Effector CD4-positive, alpha-beta T cell (primary cell): Measurements from ENCODE around the gene STARD13.

ENCODE experiments used
- DNase-seq: peaks from one replicate; pipeline ENCODE4 v3.0.0-alpha.2; 2020

The STARD13 gene

DNA sequence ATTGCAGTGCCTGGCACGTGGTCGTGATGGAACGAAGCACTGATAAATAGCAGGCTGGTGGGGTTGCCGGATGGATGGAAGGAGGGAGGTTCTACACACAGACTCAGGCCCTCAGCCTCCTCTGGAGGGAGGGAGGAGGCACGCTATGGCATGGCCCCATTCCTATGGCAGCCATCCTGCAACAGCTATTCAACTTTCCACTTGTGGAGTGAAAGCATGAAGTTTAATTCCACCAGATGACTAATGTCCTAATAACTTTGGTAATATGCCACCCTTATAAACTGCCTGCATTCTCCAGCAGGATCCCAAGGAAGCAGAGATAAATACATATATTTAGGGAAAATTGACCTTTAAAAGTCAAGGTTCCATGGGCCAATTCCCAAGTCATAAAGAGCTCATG lies 176.9 kb downstream of the STARD13 start:
- no peak for DNase-seq

DNA sequence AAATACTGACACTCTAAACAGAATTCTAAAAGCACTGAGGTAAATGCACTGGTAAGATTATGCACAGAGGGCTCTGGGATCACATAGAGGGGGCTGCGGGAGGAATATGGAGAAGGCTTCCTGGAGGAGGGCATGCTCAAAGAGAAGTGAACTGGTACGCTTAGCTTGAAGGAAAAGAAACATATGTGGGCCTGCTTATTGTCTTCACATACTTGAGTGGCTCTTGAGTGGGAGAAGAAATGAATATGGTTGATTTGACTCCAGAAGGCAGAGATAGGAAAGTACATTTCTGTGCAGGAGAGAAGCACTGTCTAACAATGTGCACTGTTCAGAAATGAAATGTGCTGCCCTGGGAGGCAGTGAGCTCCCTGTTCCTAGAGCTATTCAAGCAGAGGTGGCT lies 178.2 kb downstream of the STARD13 start:
- no peak for DNase-seq

DNA sequence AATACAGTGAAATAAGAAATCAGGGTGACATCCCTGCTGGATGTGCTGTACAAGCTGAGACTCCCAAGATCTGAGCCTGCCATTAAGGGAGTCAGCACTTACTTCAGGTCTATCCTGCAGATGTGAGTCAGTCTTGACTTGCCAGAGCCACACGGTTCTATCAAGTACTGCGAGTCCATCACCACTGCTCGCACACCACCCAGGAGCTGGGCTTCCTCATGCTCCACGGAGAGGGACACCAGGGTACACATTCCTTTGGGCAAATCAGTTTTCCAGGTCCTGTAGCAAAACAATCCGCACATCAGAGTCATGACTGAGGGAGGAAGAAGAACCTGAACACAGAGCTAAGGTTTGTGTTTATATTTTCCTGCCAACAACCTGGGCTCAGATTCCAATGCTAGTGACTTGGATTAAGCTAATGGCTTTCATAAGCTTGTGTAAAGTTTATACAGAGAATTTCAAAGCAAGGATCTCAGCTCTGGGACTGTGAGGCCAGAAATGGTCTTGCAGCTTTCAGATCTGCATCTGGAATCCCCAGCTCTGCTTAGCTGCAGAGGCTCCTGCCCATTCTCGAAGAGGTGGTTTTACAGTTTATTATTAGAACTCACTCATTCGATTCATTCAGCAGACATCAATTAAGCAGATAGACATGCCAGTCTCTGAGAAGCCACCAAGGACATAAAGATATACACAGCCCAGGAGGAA lies 178.7 kb downstream of the STARD13 start:
- no peak for DNase-seq

DNA sequence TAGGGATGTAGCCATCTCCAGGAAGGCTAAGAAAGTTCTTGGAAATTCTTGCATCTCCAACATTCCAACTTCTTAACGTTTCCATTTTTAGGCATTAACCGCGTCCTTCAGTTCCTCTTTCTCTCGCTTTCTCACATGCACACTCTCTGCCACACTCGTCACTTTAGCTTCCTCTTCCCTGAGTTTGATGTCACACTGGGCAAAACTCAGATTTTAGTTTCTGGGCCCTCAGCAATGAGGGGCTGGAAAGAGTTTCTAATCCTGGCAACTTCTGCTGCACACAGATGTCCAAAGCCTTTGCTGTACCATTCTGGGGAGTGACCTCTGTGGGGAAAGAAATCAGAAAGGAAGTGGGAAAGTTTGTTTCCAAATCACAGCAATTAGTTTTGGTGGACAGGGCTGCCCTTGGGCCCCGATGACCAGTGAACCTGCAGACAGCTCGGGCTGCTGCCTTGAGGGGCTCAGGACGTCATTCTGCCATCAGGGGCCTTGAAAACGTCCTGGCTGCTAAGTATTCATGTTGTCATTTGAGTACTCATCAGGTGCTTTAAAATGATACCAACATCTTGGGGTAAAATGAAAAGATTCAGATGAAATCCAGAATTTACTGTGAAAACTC lies 180.1 kb downstream of the STARD13 start:
- no peak for DNase-seq

DNA sequence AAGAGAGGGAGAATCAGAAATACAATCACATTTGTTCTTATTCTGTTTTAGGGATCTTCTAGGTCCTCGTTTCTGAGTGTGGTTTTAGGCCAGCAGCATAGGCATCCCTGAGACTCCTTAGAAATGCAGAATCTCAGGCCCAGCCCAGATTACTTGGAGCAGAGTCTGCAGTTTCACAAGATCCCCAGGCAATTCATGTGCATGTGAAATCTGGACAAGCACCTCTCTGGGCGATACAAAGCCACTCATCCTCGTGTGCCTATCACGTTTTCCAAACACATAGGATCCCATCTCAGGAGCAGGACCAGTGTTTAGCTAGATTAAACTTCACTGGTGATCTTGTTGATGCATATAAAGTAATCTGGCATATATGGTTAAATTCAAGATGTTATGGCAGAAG lies 182.1 kb downstream of the STARD13 start:
- no peak for DNase-seq

DNA sequence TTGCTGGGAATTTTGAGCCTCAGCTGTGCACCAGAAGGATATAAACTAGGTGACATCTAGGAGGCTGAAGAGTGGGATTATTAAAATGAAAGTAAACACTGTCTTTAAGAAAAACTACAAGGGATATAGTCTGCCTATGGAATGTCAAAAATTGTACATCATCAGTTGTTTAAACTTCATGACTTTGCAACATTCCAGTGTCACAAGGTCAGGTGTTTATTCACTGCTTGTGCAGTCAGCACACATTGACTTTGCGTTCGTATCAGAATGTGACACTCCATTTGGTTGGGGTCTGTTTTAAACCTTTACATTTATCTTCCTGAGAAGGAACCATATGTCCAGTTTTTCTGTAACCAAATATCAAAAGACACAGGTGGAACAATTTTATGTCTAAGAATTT lies 183.7 kb downstream of the STARD13 start:
- no peak for DNase-seq

DNA sequence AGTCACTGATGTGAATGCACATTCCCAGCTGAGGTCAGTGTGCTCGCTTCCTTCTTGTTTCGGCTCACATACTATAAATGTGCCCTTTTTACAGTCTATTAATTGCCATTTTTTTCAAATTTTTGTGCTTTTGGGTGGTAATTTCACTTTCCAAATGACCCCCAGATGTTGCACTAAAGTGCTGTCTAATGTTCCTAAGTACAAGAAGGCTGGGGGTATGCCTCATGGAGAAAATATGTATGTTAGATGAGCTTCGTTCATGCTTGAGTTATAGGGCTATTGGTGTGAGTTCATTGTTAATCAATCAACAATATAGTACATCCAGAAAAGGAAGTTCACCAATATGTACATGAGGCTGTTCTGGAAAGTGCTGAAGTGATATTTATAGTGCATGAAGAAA lies 184.7 kb downstream of the STARD13 start:
- DNase-seq, result no peak

DNA sequence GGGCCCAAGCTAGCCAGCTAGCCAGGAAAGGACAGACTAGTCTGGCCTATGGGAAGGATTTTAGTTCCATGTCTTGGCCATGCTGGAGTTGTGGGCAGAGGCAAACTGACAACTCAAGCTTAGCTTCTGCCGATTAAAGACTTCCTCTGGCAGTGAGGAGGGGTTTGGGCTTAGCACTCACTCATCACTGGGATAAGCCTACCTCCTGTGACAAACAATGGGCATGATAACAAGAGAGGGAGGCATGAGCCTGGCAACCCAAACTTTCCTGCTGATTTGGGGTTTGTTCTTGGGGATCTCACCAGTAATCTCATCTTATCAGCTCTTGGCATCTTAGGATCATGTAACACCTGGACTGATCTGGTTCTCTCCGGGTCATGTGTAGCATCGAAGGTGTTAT lies 185.7 kb downstream of the STARD13 start:
- DNase-seq, result no peak

DNA sequence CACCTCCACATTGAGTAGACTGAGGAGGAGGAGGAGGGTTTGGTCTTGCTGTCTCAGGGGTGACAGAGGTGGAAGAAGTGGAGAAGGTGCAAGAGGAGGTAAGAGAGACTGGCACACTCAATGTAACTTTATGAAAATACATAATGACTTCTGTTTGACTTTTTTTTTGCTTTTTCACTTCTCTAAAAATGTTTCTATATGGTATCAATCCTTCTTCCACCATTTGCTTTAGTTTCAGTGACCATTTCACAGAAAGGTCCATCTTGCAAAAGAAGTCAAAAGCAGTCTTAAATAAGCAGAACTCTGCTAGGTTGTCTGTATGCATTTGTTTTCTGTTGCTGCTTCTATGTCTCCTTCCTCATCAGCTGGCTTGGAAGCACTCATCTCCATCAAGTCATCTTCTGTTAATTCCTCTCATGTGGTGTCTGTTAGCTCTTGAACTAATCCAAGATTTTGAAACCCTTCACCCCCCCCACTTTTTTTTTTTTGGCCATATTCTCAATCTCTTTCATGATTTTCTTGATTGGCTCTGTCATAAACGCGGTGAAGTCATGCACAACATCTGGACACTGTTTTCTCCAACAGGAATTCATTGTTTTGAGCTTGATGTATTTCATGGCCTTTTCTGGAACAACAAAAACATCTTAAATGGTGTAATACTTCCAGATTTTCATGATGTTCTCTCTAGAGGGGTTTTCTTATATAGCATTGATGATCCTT lies 188.5 kb downstream of the STARD13 start:
- DNase-seq, result no peak

DNA sequence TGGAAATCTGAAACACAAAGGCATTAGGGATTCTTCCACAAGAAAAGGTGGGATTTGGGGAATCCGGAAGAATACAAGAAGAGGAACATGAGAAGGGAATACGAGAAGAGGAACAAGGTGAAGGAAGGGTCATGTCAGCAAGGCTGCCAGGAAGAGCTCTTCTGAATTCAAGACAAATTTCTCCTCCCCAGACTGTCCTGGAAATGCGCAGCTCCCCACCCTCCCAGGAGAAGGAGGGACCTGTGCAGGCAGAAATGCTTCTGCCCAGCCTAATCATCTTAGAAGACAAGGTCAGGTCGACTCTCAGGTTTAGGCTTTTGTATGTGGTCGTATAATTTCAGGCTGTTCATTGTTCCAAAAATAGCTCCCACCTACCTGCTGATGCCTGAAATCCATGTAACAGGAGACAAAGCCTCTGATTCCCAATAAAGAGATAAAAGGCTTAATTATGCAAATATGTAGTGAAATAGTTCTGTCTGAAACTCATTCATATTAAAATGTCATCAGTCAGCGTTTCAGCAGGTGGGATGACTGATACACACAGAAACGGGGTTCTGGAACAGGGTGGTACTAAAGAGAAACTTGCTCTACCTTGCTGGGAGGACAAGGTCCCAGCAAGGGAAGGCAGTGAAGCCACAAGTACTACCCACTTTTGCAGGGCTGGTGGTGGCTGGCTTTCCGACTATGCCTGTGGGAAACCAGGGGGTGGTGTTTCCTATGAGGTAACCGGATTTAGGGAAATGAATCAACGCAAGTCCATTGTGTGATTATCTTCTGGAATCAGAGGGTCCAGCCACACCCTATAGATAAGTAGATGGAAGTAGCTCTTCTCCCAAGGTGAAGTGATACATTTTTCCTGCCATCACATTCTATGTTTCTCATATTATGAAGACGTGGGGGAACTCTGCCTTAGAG lies 193.2 kb downstream of the STARD13 start:
- no peak for DNase-seq

DNA sequence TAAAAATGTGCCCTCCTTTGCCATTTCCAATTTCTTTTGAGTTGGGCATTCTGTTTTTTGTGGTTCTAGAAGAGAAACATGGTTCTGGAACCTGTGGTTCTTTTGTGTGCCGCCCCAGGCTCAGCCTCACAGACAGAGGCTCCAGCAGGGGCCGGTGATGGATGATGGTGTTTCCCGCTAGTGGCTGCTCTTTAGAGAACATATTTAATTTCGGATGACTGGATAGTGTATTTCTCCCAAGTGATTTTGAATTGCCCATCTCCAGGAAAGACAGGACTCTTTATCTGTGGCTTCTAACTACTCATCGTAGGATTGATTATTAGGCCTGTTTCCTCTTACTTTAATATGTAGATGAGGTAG lies 194.2 kb downstream of the STARD13 start:
- no peak for DNase-seq

DNA sequence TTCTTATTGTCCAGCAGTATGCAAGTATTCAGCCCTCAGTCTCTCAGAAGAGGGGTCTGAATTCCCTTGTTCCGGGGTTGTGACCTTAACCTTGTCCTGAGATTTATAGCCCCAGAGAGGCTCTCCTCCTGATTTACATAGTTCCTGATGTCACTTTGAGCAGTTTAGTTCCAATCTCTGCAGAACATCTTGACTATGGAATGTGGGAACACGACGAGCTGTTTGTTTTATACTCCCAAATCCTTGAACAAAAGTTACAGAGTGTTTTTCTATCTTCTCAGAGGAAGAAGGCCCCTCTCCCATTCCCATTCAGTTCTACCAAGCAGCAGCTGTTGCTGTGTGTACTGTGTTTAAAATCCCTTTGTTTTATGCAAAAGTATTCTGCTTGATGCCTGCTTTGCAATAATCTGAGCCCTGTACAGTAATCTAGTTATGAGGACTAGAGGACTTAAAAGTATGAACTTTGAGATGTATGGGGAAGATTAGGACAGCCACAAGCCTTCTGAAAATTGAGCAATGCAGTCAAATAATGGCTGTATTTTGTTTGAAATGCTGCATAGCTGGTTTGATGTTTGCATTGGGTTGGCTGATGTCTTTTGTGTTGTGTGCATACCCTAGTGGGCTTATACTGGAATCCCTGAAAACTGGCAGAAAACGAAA lies 194.7 kb downstream of the STARD13 start:
- no peak for DNase-seq

DNA sequence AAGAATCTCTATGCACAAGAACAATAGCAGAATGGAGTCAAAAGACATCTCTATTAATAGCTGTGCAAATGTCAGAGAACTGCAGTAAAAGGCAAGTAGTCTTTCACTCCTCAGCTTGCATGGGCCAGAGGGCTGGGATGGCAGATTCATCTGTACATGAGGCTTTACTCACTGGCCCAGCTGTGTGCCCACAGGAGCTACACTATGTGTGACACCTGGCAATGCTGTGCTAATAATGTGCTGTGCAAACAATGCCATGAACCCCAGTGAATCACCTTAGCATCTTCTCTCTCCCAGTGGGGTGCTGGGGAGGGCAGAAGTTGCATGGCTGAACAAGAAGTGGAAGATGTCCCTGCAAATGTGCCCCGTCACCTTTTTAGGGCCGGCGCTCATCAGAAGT lies 196.2 kb downstream of the STARD13 start:
- DNase-seq, result no peak

DNA sequence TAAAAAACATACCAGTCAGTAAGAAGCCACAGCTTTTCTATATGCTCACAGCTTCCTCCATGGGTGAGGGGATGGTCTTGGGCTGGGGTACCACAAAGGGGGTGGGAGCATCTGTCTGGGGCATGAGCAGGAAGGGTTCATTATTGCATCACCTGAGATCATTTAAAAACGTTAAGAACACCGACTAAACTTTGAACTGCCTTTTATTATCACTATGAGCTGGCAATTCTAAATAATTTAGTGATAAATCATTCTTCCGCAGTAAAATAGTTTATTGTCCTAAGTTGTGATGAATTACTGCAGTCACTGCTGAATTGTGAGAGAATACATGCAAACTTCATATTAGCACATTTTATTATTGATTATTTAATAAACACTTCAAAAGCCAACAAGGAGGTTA lies 197.8 kb downstream of the STARD13 start:
- no peak for DNase-seq

DNA sequence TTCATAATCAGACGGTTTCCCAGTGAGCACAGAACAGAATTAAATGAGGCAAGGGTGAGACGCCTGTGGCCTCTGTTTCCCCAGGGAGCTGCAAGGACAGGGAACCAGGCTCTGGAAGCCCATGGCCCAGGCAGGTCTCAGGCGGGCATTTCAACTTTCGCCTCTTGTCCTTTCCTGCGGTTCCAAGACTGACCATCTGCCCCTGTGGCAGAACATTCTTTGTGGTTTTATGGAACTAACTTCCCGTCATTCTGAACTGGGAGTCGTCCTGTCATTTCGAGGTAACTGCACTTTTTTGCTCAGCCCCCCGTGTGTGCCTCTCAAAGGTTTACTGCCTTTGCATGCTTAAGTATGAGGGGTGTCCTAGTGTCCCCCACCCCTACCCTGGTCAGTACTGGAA lies 198.5 kb downstream of the STARD13 start:
- no peak for DNase-seq

DNA sequence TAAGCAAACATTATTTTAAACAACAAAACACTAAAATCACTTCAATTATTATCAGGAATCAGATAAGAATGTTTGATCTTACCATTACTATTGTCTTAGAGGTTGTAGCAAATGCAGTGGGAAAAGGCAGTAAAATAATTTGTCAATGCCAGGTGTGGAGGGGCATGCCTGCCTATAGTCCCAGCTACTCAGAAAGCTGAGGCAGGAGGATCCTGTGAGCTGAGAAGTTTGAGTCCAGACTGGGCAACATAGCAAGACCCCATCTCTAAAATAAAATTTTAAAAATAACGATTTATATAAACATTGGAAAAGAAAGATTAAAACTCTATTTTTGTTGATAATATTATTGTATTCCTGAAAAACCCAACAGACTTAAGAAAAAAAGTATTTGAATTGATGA lies 202.5 kb downstream of the STARD13 start:
- DNase-seq, result no peak

DNA sequence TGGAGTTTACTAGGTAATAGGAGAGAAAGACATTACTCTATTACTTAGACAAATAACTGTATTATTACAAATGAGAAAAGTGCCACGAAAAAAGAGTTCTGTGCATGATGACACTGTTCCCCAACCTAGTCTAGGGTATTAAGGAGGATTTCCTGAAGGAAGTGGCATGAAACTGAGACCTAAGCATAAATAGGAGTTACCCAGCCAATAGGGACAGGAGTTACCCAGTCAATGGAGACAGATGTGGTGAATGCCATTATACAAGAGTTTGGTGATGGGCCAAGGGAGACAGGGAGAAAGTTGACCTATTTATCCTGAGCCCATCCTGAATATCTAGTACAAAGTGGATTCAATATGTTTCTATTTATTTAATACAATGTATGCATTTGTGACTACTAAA lies 203.9 kb downstream of the STARD13 start:
- DNase-seq, result no peak

DNA sequence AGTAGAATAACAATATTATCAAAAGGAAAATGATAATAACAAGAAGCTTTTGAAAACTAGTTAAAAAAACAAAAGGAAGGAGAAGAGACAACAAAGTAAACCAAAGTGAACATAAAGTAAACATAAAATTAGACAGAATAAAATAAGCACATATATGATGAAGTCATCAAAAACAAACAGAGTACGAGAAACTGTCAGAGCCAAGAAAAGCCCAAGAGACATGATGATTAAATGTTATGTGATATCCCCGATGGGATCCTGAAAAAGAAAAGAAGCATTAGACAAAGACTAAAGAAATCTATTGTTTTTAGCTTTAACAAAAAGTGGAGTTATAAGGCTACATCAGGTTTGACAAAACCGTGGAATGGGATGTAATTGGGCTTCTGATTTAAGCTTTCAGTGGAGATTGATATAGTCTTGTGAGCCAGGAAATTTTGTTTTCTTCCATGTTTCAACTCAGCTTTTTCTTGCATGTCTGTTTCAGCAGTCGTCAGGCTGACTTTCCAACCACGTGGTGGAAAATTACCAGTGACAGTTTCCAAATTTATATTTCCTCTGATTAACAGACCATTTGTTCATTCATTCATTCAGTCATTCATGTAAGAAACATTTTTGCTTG lies 204.5 kb downstream of the STARD13 start:
- DNase-seq, result no peak

DNA sequence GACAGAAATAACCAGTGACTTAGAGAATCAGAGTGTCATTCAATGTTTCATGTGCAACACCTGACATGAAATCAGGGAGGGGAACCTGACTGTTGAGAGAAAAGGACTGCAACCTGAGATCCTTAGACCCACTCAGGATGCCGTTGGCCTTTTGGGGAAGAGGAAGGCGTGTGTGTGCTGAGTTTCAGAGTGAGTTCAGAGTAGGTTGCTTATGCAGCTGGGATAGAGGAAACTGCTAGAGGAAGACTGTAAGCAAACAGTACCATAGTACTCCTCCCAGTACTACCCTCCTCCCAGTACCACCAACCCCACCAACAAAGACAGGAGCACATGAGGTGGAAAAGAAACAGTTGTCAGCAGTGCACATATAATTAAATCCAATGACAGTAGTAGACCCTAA lies 205.6 kb downstream of the STARD13 start:
- no peak for DNase-seq

DNA sequence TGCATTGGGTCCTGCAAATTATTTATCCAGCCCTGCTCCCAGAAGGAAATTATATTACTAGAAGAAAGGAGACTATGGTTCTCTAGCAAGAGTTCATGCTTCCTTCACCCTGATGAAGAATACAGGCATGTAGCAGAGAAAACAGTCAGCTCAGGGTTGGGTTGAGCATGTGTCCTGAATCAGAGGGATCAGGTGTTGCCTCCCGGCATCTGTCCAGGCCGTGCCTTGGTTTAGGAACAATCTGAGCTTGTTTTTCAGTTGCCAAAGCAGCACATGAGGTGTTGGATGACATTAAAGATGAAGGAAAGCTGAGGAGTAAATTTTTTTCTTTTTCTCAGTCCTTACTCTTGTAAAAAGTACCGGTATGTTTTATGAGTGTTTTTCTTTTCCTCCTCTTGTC lies 207.3 kb downstream of the STARD13 start:
- no peak for DNase-seq

DNA sequence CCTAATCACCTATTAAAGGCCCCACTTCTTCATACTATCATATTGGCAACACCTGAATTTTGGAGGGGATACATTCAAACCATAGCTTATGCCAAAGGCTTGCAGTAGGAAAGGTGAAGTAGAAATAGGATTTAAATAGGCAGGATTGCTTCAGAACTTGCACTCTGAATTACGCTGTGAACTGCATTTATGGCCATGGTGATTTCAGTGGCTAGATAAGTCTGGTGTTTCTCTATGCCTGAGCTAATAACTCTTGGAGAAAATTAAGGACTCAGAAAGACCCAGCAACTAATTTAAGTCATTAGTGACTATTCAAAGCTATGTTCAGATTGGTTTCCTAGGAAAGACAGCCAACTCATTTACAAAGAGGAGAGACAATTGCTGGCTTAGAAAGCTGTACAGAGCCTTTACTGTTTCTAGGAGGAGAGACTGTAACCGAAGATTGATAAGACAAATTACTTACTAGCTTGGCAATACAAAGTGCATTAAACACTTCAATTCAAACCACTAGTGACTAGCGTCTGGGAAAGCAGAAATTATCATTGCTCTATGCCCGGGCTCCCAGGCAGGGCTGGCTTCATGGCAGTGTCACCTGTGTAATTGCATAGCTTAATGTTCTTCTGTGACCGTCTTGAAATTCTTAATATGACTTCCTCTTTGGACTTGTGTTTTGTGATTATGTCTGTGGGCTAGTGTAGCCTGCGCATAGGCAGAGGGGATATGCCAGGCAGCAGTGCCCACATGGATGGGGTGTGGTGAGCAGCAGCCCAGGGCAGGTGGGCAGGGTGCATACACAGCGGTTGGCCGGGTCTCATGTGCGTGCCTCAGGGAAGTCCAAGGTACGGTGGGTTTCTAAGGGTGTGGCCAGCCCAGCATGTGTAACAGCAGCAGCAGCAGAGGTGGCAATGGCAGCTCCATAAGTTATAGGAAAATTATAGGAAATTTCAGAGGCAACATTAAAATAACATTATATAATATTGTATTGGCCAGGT lies 209.3 kb downstream of the STARD13 start:
- DNase-seq, result no peak
